GOT3 (cell line): ENCODE results near the gene SKI.
"Not testable (repeated sequence)": the region's sequence is repeated elsewhere in the genome, so short reads cannot be mapped to it uniquely, and the experiment has no call there.

Source experiments
- DNase-seq: peaks from one replicate; lab custom pipeline; 2025; ENCODE audit warnings: mixed read lengths; lab: John Stamatoyannopoulos, UW

SKI gene

GRCh38 chr1:2259668-2260402 is 31.7 kb downstream of the SKI start:
- DNase-seq = no peak

GRCh38 chr1:2260470-2260869 is 32.4 kb downstream of the SKI start:
- not testable (repeated sequence) for DNase-seq

GRCh38 chr1:2260917-2261316 is 32.8 kb downstream of the SKI start:
- no peak for DNase-seq

- not testable (repeated sequence) for DNase-seq
Measured at GRCh38 chr1:2261476-2262395, 33.6 kb downstream of the SKI start.

- DNase-seq = no peak
Measured at GRCh38 chr1:2266301-2266975, 38.3 kb downstream of the SKI start.

GRCh38 chr1:2267051-2267830 is 39.1 kb downstream of the SKI start:
- DNase-seq = no peak

- DNase-seq = no peak
Measured at GRCh38 chr1:2267862-2268261, 39.7 kb downstream of the SKI start.

GRCh38 chr1:2268285-2269056 is 40.4 kb downstream of the SKI start:
- no peak for DNase-seq

GRCh38 chr1:2269193-2269921 is 41.2 kb downstream of the SKI start:
- DNase-seq = no peak

GRCh38 chr1:2269922-2270259 is 41.8 kb downstream of the SKI start:
- no peak for DNase-seq

- no peak for DNase-seq
Measured at GRCh38 chr1:2270260-2271100, 42.4 kb downstream of the SKI start.

GRCh38 chr1:2271211-2271721 is 43.1 kb downstream of the SKI start:
- no peak for DNase-seq

GRCh38 chr1:2271841-2272655 is 43.9 kb downstream of the SKI start:
- no peak for DNase-seq

- DNase-seq = no peak
Measured at GRCh38 chr1:2272686-2273400, 44.7 kb downstream of the SKI start.

GRCh38 chr1:2273401-2274090 is 45.4 kb downstream of the SKI start:
- no peak for DNase-seq

GRCh38 chr1:2274231-2274928 is 46.3 kb downstream of the SKI start:
- no peak for DNase-seq
